Right cardiac atrium (tissue), 5 donors: ENCODE data around the gene LHFPL2. TPM values are rescaled to one million over a fixed set of nuclear protein-coding genes. Genes with fewer than 3 reads are reported as not detected.
A peak's percentile ranks its signal among the peaks of the same experiment; 100 is the strongest.

Experiments
- ATAC-seq, 2 donors: fragments of 200-7000 bp; cut with Tn5 transposase; one replicate each; pipeline versions ENCODE4 v1.8.0 to v1.9.1; 2020; ENCODE audit warnings: moderate library complexity in 2 of 2, mild to moderate bottlenecking in 1 of 2
- DNase-seq, 3 donors: peaks; one replicate each; pipeline ENCODE4 v3.0.0-alpha.2; 2020
- H3K27ac ChIP-seq: one replicate; pipeline ENCODE4 v1.5.1; 2013; ENCODE audit warnings: mild to moderate bottlenecking, low read length, control low read depth, moderate library complexity
- H3K27me3 ChIP-seq: one replicate; pipeline ENCODE4 v1.6.1; 2013; ENCODE audit not compliant: control insufficient read depth, insufficient read depth
- H3K4me1 ChIP-seq: one replicate; pipeline ENCODE4 v1.6.1; 2013; ENCODE audit warnings: low read length; ENCODE audit not compliant: control insufficient read depth, insufficient read depth
- H3K4me3 ChIP-seq: one replicate; pipeline ENCODE4 v1.5.1; 2013; ENCODE audit warnings: low read length, control low read depth
- H3K9me3 ChIP-seq: one replicate; pipeline ENCODE4 v1.6.1; 2013; ENCODE audit warnings: low read length; ENCODE audit not compliant: control insufficient read depth
- WGBS: extraction: QIAGEN DNeasy Blood & Tissue Kit; methylation state at CpG from one replicate; pipeline ENCODE4 v1.1.7; 2013; 5-methylcytosine and 5-hydroxymethylcytosine counted together
- intact Hi-C, 4 donors: fragments of 100-400 bp; cut with DNase I; formaldehyde crosslinking; loops; one replicate each; pipeline versions ENCODE4 v1.11.0 to v1.14.0; 2022 to 2023
- polyA plus RNA-seq: library from polyadenylated mRNA; stranded (reverse); fragments of 200-250 nt; gene quantifications from one replicate; pipeline ENCODE4 v1.2.3, GENCODE V29; 2013
- total RNA-seq, 4 donors: library from RNA; stranded (reverse); fragmentation: NEBNext Ultra II Directional; extraction: Animal tissue kit (Norgen Biotek cat#: 25700); gene quantifications; one replicate each; pipeline ENCODE4 v1.2.1, GENCODE V29; 2021
- donor health status: healthy with polysubstance abuse.
- donor health status: DM: no; HTN: yes; CAD: no.
- donor health status: DM: no; HTN: no; CAD: no.
- donor health status: DM: no; HTN: yes; CAD: no; lungs with severe emphysema.
- donor health status: DM: yes; HTN: yes; CAD: no.

LHFPL2 gene
- total and polyA plus RNA-seq, 5 donors: 5.6 to 21.4 (median 10.9) TPM

DNA sequence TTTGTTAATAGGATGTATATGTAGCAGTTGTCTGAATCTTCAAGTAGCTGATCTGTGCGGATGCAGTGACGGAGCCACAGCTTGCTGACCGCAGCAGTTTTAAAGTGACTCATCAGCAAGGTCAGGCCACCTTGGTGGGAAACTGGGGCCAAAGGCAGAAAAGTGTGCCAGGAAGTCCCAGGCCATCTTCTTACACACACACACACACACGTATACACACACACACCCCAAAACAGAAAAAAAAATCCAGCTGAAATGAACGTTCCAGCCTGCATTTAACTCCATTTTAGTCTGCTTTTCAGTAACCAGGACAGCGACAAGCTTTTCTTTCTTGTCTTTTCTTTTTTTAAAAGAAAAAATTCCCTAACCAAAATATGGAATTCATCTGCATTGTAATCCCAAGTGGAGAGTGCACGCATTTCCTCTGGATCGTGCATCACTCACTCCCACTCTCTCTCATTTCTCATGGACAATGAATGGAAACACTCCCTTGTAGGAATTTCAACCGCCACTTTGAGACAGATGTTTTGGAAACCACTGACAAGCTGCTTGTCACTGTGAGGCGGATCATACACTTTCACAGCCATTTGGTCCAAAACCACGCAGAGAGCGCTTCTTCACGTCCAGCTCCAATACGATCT lies 103.9 kb downstream of the LHFPL2 start:
- H3K4me1 ChIP-seq: peaks cover 23% of the 10 kb centered on the region
- peak overlapping the region; percentile 13 for H3K27ac ChIP-seq
- 55% methylated on average over 14 of the region's 14 CpGs for WGBS
- H3K9me3 ChIP-seq: no peaks in the 10 kb centered on the region
- no peak overlapping the region for H3K4me3 ChIP-seq
- ATAC-seq: no peak
- H3K27me3 ChIP-seq: no peaks in the 10 kb centered on the region
- intact Hi-C loops: loop anchor here in 2 of 4 donors (5.0 to 10.0 kb wide), 2 partner anchors 48 to 100 kb away; partner anchors contain the start of gene LHFPL2 (in 1 of the 2)
- peak in 1 of 3 donors; percentile 35 for DNase-seq

DNA sequence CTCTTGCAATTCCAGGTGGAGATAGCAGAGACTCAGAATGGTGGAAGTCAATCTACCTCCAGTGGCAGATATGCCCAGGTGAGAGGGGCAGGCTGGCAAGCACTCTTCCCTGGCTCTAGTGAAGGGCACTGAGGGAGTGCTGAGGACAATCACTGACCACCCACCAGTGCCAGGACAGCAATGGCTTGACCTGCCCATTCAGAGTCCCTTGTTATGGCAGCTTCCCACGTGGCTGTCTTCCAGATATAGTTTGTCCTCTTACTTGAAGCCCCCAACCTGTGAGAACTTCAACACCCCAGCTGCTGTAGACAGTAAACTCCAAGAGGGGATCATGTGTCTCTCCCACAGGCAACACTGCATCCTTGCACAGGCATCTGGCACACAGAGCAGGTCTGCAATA lies 104.7 kb downstream of the LHFPL2 start:
- H3K9me3 ChIP-seq: no peaks in the 10 kb centered on the region
- no peak overlapping the region for H3K4me3 ChIP-seq
- H3K27ac ChIP-seq: no peak overlapping the region
- ATAC-seq: no peak
- no peaks in the 10 kb centered on the region for H3K27me3 ChIP-seq
- H3K4me1 ChIP-seq: peaks cover 21% of the 10 kb centered on the region
- DNase-seq: no peak
- intact Hi-C loops: loop anchor here in 1 of 4 donors (10.0 kb wide), 1 partner anchor 101 kb away; the partner anchor contains the start of gene LHFPL2
- 43% methylated on average over 1 of the region's 1 CpG for WGBS

DNA sequence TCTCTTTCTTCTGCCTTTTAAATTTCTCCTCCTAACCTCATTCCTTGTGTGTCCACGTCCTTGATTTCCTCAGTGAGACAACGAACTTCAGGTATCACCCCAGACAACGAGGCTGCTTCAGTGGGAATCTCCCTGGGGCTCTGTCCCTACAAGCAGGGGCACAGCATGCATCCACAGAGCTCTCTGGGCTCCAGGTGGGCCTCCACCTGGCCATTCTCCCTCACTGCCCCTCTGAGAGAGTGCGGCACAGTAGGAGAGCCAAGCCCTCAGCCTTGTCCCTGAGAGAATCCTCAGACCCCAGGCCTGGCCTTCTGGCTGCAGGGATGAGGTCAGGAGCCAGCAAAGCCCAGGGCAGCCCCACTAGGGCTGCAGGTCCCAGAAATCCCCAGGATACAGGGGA lies 105.3 kb downstream of the LHFPL2 start:
- Histone ChIP-seq H3K27me3 (no peaks in the 10 kb centered on the region), H3K9me3 (no peaks in the 10 kb centered on the region), H3K4me1 (peaks cover 18% of the 10 kb centered on the region), H3K4me3 (no peak overlapping the region), H3K27ac (no peak overlapping the region)
- DNase-seq (no peak), ATAC-seq (no peak)
- WGBS: 88% methylated on average over 4 of the region's 4 CpGs
- intact Hi-C loops: loop anchor here in 1 of 4 donors (10.0 kb wide), 1 partner anchor 102 kb away; the partner anchor contains the start of gene LHFPL2

DNA sequence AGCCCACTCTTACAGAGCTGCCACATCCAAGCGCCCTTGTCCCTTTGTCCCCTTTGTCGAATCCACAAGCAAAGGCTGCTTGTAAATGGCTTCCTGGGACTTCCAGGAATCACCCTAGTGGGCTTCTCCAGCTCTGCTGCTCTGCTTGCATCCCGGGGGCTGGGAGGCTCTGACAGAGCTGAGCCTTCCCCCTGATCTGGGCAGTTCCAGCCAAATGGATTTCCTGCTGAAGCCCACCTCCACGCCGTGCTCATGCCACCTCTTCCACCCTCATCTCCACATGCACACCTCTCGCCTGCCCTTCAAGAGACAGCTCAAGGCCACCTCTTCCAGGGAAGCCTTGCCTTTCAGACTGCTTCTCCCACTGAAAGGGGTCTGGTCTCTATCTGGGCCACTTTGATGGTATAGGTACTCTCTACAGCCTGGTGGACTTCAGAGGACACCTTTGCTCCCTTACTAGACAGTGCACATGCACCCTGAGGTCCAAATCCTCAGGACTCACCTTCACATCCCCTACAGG lies 106.2 kb downstream of the LHFPL2 start:
- DNase-seq (no peak), ATAC-seq (no peak)
- no peak overlapping the region for H3K4me3 ChIP-seq
- H3K4me1 ChIP-seq: peaks cover 14% of the 10 kb centered on the region
- intact Hi-C loops: loop anchor here in 1 of 4 donors (10.0 kb wide), 1 partner anchor 102 kb away; the partner anchor contains the start of gene LHFPL2
- H3K9me3 ChIP-seq: no peaks in the 10 kb centered on the region
- WGBS: 87% methylated on average over 6 of the region's 6 CpGs
- H3K27me3 ChIP-seq: no peaks in the 10 kb centered on the region
- H3K27ac ChIP-seq: no peak overlapping the region

DNA sequence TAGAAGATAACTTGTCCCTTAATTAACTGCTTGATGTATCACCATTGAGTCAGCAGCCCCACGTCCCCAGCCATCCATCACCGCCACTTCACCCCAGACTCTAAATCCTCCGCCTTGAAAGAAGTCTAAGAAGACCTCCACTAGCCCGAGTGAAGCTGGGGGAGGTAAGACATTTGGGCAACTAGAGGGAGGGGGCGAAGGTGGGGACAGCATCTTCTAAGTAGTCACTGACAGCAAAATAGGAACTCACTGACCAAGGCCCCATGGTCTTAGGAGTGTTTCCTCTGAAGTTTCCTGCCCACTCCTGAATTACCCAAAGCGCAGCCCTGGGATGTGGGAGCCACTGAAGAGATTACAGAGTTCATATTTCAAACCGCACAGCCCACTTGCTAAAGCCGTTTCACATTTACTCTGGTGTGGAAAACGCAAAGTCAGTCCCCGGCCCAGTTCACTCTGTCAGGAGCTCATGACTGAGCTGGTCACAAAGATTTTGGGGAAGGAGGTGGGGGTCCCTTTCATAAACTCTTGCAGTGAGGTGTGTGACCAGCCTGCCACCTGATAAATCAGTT lies 107.4 kb downstream of the LHFPL2 start:
- H3K4me1 ChIP-seq: peaks cover 8% of the 10 kb centered on the region
- peak overlapping the region; percentile 68 for H3K27ac ChIP-seq
- no peak overlapping the region for H3K4me3 ChIP-seq
- H3K9me3 ChIP-seq: no peaks in the 10 kb centered on the region
- intact Hi-C loops: loop anchor here in 1 of 4 donors (10.0 kb wide), 1 partner anchor 104 kb away; the partner anchor contains the start of gene LHFPL2
- DNase-seq (no peak), ATAC-seq (no peak)
- WGBS: 83% methylated on average over 10 of the region's 10 CpGs
- no peaks in the 10 kb centered on the region for H3K27me3 ChIP-seq

DNA sequence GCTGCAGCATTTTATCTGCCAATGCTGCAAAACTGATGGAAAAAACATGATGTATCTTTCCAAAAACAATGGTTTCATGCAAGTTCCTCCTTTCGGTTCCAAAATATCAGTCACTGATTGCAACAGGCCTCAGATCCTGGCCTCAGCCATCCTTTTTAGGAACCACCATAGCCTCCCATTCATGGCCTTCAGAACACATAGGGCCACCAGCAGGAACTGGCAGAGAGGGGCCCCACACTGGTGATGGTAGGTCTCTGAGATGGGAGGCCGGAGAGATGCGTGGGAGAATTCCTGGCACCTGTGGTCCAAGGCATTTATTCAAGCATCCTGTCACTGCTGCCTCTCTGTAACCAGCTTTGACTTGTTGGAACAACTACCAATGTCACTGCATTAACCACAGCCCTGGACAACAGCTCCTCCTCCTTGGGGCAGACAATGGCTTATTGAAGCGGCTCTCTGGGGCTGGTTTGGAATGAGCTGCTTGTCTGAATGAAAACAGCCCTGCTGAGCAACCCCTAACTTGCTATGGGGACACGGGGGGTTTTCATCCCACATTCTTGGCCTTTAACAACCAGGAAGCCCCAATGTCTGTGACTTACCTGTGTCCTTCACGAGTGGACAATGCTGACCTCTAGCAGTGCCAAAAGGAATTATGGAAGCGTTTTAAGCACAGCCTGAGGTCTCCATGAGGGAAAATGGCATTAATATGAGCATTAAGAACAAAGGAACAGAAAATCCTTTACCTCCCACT lies 108.1 kb downstream of the LHFPL2 start:
- 64% methylated on average over 7 of the region's 7 CpGs for whole genome bisulfite sequencing
- Histone ChIP-seq H3K9me3 (no peaks in the 10 kb centered on the region), H3K27ac (peak overlapping the region; percentile 68), H3K4me3 (no peak overlapping the region), H3K27me3 (no peaks in the 10 kb centered on the region), H3K4me1 (peaks cover 8% of the 10 kb centered on the region)
- DNase-seq (peak; percentile 37 to 62 (median 61)), ATAC-seq (peak; percentile 64 to 72)
- intact Hi-C loops: loop anchor here in 1 of 4 donors (10.0 kb wide), 1 partner anchor 104 kb away; the partner anchor contains the start of gene LHFPL2

DNA sequence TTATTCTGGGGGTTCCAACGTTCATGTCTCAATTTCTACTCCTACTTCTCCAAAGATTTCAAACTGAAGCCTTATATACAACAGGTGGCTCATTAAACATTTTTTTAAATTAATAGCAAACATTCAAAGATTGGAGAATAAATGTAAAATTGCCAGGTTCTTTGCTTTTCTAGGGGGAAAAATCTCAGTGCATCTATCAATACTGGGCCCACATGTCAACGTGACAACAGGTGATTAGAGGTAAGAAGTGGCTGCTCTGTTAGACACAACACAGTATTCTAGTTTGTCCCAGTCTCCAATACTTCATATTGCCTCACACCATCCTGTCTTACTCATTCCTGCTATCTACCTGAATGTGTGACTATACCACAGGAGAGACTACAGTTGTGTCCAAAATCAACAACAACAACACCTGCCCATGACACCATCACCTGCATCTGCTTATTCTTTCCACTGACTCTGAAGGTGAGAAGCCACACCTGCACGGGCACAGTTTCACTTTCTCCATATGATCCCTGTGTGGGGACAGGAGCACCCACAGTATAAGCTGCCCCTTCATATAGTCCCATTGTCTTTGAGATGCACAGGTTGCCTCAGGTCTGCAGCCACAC lies 110.2 kb downstream of the LHFPL2 start:
- Histone ChIP-seq H3K27ac (no peak overlapping the region), H3K9me3 (no peaks in the 10 kb centered on the region), H3K4me1 (peaks cover 9% of the 10 kb centered on the region), H3K27me3 (no peaks in the 10 kb centered on the region), H3K4me3 (no peak overlapping the region)
- DNase-seq: no peak
- ATAC-seq: no peak
- intact Hi-C loops: loop anchor here (5.0 to 10.0 kb wide), 4 partner anchors 106 to 426 kb away; partner anchors contain the start of gene LHFPL2 (in 1 of the 4)
- WGBS: 88% methylated on average over 3 of the region's 3 CpGs

DNA sequence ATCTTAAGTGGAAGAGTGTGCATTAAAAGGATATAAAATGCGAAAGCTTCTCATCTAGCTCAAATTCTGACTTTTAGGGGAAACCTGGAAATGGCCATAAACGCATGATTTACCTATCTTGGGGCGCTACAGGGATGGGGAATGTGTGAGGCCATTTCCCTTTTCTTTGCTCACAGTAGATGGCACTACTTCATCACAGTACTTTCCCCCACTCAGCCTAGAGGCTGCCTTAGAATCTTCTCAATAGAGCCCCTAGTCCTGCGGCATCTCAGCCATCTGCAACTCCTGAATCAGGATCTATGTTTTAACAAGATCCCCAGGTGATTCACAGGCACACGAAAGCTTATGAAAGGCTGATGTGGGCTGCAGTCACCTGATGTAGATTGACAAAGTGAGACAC lies 110.8 kb downstream of the LHFPL2 start:
- Histone ChIP-seq H3K4me3 (no peak overlapping the region), H3K4me1 (peaks cover 9% of the 10 kb centered on the region), H3K27ac (no peak overlapping the region), H3K9me3 (no peaks in the 10 kb centered on the region), H3K27me3 (no peaks in the 10 kb centered on the region)
- DNase-seq (no peak), ATAC-seq (peak; percentile 71 to 73)
- 31% methylated on average over 5 of the region's 5 CpGs for WGBS
- intact Hi-C loops: loop anchor here (5.0 to 10.0 kb wide), 4 partner anchors 107 to 427 kb away; partner anchors contain the start of gene LHFPL2 (in 1 of the 4)

DNA sequence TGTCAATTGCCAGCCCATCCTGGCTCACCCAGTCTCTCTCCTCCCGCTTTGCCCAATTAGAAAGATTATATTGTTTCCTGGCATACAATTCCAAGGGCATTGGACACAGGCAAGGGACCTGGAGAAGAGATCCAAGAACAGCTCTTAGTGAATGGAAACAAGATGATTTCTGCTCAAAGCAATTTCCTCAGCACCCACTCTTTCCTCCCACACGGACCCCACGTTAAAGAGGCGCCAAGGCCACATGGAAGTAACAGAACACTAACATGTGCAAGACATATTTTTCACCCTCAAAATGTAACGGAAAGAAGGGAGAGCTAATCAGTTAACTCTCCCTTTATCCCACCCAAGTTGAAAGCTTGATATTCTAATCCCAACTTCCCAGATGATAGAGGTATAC lies 111.2 kb downstream of the LHFPL2 start:
- Histone ChIP-seq H3K4me1 (peaks cover 9% of the 10 kb centered on the region), H3K9me3 (no peaks in the 10 kb centered on the region), H3K27me3 (no peaks in the 10 kb centered on the region), H3K4me3 (no peak overlapping the region), H3K27ac (no peak overlapping the region)
- intact Hi-C loops: loop anchor here (5.0 to 10.0 kb wide), 4 partner anchors 107 to 427 kb away; partner anchors contain the start of gene LHFPL2 (in 1 of the 4)
- ATAC-seq (no peak), DNase-seq (no peak)
- WGBS: 61% methylated on average over 5 of the region's 5 CpGs

DNA sequence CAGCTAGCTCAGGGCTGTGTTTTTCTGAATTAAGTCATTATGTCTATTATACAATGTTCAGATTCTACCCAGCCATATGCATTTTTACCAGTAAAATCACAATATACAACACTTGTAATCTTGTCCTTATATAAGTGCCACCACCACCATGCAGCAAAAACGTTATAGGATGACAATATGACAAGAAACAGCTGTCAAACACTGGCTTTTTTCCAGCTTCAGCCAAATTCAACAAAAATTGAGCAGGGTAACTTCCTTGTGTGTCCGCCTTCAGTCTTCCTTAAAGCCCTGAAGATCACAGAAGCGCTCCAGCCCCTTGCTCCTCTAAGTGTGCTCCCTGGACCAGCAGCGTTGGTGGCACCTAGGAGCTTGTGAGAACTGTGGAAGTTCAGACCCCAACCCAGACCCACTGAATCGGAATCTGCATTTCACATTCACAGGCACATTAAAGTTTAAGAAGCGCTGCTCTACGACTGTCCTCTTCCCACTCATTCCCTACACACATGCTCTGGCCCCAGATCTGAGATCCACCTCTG lies 111.8 kb downstream of the LHFPL2 start:
- no peaks in the 10 kb centered on the region for H3K27me3 ChIP-seq
- intact Hi-C loops: loop anchor here (5.0 to 10.0 kb wide), 4 partner anchors 108 to 428 kb away; partner anchors contain the start of gene LHFPL2 (in 1 of the 4)
- no peaks in the 10 kb centered on the region for H3K9me3 ChIP-seq
- ATAC-seq (no peak), DNase-seq (no peak)
- no peak overlapping the region for H3K27ac ChIP-seq
- peaks cover 9% of the 10 kb centered on the region for H3K4me1 ChIP-seq
- H3K4me3 ChIP-seq: no peak overlapping the region
- 81% methylated on average over 7 of the region's 7 CpGs for WGBS
